Measurements from ENCODE around the gene GRIK3. TPM values are rescaled to one million over a fixed set of nuclear protein-coding genes. Genes with fewer than 3 reads are reported as not detected.
"Not testable (repeated sequence)": the region's sequence is repeated elsewhere in the genome, so short reads cannot be mapped to it uniquely, and the experiment has no call there.

GRIK3 gene
- polyA plus RNA-seq, 1 donor: 3.4 TPM

DNA sequence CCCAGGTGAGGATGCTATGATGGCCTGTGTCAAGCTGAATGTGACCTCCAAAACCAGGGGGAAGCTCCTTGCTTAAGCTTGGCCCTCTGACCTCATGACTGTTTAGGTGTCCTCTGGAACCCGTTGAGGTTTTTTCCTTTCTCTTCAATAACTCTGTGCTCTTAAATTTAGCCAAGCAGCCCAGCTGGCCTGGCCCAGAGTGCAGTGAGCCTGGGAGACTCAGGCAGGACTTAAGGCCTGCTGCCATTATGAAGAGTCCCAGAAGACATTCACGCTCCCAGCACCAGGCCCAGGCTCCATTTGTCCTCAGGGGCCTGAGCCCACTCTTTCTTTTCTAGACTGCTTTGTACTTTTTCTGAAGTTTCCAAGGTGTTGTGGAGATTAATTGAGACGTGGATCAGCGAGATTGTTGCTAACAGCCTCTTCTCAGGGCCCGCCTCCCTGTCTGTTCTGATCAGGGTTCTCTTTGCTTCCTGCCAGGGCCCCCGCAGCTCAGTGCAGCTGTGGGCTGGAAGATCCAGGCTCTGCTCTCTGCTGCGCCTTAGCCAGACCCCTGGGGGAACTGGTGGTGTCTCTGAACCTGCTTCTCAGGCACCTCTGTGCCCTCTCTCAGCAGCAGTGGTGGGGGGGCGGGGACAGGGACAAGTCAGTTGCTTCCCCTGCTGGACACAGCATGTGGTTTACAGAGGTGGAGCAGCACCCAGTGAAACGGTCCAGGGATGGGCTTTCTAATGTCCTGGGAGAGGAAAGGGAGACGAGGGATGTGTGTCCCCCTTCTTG, 124.2 kb downstream of the GRIK3 start:
- DNase-seq: no peak

DNA sequence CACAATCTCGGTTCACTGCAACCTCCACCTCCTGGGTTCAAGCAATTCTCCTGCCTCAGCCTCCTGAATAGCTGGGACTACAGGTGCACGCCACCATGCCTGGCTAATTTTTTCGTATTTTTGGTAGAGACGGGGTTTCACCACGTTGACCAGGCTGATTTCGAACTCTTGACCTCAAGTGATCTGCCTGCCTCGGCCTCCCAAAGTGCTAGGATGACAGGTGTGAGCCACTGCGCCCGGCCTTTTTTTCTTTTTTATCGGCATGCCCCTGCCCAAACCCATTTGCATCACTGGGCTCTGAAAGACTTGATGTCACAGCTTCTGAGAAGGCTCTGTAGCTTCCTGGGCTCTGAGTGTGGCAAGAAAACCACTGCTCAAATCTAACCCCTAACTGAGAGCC, 125.0 kb downstream of the GRIK3 start:
- not testable (repeated sequence) for DNase-seq

DNA sequence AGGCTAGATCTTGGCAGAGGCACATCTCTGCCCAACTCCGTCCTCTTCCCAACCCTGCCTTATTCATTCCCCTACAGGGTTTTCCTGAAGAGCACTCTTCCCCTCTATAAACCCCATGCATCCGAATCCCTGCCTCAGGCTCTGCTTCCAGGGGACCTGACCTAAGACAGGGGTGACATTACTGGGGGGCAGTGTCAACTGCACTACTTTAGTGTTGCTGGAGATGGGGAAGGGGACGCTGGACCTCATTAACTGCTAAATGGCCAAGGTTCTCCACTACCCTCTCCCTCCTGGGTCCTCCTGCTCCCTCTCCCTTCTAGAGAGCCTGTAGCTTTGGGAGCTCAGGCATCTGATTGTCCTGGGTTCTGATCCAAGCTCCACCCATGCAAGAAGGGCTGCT, 126.2 kb downstream of the GRIK3 start:
- no peak for DNase-seq

DNA sequence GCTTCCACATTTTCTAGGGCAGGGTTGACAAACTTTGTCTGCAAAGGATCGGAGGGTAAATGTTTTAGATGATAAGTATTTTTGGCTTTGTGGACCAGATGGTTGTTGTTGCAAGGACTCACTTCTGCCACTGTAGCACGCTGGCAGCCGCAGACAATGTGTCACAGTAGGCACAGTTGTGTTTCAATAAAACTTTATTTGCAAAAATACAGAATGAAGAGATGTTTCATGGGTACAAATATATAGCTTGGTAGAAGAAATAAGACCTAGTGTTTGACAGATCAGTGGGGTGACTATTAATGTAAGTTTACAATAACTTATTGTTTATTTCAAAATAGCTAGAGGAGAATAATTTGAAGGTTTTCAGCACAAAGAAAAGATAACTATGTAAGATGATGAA, 127.8 kb downstream of the GRIK3 start:
- no peak for DNase-seq

DNA sequence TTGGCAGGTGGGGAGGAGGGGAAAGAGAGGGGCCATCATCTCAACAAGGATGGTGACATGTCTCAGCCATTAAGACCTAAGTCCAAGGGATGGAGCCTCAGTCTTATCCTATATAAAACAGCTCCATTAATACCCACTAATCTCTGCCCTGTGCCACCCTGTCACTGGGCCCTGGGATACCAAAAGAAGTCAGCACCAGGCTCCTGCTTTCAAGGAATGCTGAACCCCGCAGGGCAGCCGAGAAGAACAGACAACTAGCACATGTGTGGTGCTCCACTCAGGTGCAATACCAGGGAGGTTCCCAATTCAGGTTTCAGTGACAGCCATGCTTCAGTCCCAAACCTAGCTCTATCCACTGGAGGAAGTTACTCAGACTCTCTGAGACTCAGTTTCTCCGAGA, 128.4 kb downstream of the GRIK3 start:
- DNase-seq: no peak

DNA sequence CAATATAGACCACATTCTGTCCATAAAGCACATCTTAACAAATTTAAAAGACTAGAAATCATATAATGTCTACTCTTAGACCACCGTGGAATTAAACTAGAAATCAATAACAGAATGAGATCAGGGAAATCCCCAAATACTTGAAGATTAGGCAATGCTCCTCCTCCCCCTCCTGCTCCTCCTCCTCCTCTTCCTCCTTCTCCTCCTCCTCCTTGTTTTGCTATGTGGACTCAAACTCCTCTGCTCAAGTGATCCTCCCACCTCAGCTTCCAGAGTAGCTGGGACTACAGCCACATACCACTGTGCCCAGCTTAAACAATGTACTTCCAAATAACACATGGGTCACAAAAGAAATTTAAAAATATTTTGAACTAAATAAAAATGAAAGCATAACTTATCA, 134.2 kb downstream of the GRIK3 start:
- no peak for DNase-seq

DNA sequence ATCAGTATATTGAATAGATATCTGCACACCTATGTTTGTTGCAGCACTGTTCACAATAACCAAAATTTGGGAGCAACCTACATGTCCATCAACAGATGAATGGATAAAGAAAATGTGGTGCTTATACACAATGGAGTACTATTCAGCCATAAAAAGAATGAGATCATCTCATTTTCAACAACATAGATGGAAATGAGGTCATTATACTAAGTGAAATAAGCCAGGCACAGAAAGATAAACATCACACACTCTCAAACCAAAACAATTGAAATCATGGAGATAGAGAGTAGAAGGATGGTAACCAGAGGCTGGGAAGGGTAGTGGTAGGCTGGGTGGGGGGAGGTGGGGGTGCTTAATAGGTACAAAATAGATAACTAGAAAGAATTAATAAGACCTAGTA, 136.5 kb downstream of the GRIK3 start:
- not testable (repeated sequence) for DNase-seq

DNA sequence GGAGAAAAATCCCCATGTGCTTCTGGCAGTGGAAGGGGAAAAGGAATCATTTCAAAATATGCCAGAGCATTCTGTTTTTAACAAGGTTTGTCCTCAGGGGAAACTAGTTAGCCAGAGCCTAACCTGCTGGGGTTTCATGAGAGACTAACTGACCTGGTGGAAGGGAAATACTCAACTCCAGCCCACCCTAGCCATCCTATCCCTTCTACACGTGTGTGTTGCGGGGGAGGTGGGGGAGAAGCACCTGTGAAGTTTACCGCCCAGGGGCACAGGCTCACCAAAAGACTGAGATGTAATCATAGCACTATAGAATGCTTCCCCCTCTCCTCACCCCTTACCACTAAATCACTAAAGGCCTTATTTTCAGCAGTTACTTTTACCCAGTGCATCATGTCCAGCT, 139.5 kb downstream of the GRIK3 start:
- no peak for DNase-seq

DNA sequence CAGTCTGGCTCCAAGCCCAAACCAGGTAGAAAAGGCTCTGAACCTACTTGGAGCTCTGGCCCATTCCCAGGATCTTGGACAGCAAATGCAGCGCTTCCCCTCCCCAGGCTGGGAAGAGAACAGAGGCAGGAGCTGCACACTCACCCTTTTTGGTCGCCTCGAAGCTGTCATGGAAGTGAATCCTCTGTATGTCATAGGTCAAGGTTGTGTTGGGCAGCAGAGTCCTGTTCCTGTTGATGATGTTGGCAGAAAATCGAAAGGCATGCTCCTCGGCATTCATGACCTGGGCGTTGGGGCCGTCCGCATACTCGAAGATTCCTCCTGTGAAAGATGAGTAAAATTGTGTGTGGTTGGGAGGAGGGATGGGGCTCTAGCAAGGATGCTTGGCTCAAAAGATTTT, 143.5 kb downstream of the GRIK3 start:
- no peak for DNase-seq

DNA sequence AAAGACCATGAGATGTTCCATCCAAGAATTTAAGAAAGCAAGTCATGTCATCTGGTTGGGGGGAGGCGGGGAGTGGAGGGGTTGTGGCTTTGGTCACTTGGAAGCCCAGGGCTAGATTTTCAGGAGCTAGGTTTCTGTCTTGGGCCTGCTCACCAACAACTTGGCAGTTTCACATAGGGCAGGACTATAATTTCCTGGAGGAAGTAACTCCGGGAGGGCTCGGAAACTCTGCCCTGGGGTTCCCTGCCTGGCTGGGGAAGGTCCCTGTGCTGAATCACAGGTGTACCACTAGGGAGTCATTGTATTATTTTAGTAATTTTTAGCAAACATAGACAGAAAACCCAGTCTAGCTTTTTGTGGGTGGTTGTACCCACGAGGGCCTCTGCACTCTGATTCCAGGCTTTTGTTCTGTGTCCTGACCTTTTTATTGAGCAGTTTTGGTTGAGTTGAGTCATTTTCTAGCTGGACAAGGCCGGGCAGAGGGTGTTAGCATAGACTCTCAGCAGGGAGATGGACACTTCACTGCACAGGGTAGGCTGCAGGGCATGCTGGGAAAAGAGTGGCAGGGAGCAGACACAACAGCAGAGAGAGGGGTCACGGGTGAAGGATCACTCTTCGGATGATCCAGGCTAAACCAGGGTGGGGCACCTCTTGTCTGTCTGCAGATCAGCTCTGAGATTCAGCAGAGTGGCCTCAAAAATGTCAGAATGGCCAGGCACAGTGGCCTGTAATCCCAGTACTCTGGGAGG, 144.7 kb downstream of the GRIK3 start:
- DNase-seq: no peak

DNA sequence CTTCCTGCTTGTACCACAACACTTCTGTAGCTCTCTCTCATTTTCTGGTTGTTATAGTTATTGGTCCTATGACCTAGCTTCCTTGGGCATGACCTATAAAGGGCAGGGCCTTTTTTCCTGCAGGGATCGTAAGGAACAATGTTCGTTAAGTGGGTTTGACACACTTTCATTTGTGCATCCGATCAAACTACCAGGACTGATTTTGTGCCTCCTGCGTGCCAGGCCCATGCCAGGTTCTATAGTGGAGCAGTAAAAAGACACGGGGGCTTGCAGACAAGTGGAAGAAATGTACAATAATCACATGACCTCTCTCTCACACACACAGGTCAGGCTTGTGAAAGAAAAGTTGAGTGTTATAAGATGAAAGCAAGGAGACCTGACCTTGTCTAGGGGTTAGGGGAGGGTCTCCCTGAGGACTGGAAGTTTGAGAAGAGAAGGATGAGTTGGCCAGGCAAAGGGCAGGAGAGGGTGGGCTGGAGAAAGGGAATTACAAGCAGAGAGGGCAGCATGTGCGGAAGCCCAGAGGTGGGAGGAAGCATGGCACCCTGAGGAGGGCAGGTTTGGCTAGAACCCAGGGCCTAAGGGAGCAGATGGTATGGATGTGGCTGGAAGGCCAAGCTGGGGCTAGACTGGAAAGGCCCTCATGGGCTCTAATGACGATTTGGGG, 145.4 kb downstream of the GRIK3 start:
- DNase-seq: no peak

DNA sequence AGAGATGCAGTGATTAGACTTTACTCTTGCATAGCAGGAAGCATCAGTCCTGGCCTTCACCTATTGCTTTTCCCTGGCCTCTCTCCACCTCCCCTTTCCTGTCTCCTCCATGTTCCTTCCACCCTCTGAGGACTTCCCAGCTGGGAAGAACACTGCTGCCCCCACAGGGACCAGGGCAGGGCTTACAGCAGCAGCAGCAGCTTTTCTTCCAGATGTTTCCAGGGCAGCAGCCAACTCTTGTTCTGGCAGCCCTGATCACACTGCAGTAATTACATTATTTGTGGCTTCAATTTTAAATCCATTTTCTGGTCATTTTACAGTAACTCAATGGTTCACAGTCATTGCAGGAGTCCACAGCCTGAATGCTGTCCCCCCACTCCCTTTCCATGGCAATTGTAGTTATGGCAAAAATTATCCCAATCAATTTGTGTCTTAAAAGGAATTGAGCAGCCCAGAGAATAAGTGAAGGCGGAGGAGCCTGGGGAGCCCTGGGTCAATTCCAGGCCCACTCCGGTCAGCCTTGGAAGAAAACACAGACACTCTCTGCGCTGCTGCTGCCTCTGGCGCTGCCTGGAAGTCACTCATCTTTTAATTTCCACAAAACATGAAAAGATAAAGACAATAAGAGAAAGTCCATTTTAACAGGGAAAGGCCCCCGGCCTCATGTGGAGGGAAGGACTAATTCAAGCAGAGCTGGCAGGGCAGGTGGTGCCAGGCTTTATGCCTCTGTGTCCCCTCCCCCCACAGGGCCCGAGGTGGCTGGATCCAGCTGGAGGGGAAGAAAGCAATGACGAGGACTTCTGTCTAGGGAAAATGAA, 148.6 kb downstream of the GRIK3 start:
- no peak for DNase-seq

DNA sequence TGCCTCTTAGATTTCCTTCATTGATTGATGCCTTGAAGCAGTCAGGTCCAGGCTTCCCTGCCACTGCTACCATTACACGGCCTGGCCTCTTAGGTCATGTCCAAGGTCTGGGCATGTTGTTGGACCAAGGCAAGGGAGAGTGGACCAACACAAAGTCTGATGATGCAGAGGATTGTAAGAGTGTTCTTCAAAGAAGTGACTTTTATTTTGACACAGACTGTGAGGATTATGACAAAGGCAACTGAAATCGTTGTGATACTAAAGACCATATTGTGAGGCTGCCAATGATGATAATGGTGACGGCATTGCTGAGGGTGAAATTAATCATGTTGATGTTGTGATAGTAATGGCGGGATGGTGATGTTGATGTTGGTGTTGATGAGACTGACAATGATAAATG, 149.5 kb downstream of the GRIK3 start:
- no peak for DNase-seq

DNA sequence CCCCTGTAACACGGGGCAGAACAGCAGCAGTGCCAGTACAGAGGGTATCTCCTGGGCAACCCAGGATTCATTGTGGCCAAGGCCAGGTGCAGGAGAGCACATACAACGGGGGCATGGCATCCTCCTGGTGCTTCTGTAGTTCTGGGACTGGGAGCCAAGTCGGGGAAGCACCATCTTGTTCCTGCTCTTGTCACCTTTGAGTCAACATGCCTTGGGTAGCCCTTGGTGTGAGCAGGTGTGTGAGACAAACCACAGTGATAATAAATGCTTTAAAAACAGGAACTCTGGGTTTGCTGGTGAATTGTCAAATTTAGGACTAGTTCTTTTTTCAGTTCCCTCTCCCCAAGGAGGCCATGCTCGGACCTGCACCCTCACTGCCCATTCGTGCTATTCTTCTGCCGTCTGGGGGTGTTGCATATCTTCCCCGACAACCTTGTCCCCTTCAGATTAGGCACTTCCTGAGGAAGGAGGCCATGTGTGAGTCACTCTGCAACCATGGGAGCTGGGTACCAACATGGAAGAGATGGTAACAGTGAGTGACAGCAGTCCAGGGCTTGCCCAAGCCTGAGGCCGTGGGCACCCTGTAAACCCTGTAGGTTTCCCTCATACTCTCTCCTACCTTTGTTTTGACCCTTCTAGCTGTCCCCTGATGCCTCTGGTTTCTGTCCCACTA, 150.2 kb downstream of the GRIK3 start:
- no peak for DNase-seq

DNA sequence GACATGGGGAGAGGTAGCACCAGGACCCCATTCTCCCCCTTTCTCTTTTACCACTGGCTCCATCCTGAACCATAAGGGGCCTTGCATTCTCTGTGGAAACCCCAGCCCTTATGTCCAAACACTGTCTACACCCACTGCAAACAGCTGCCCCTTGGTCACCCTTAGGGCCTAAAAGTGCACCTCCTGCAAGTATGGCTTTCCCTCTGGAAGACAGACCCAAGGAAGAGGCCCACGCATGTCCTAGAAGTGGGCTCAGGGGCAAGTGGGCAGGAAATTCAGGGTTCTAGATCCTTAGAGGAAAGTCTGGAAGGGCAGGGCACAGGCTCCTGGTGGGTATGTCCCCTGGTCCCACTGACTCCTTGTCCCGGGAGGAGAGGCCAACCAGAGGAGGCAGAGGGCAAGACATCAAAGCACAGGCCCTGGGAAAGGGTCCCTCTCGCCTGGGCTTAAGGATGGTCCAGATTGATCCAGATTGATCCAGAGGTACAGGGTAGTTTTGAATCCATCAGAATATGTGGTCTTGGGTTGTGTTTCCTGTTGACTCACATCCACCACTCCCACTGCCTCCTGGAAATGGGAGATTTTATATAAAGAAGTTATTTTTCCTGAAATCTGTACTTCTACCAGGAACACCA, 150.9 kb downstream of the GRIK3 start:
- DNase-seq: no peak

DNA sequence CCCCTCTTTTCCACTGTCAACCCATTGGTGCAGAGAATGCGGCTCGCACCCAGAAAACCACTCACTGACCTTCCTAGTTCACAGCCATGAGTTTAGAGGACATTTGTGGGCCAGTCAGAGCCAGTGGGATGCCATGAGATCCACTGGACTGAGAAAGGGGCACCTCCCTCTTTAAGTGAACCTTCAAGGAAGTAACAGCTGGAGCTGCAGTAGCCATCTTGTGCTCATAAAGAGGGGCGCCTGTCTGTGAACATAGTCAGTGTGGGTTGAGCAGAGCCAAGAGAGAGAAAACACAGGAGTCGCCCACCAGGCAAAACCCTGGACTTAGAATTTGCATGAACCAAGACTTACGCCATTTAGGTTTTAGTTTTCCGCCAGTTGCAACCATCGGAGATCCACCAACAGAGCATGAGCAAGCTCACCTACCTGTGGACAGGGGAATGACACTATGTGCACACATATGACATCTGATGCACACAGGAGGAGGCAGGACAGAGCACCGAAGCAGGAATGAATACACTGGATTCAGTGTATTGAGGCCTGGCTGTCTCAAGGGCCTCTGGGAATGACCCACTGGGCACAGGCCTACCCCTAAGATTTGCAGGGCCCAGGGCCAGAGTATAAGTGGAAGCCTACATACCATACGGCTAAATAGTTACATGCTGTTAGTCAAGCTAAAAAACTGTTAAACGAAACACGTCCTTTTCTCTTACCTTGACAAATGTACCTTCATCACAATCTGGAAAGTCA, 151.6 kb downstream of the GRIK3 start:
- no peak for DNase-seq

DNA sequence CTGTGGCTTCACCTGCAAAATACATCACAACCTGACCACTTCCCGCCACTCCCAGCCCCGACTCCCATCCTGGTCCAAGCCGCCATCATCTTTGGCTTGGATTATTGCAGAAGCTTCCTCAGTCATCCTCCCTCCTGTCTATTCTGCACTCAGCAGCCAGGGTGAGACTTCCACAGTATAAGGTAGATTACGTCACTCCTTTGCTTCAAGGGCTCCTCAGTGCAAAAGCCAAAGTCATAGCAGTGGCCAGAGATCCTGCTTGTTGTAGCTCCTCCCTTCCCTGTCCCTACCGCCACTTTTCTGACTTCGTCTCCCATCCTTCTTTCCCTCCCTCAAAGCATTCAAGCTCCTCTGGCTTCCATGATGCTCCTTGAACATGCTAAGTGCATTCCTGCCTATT, 152.8 kb downstream of the GRIK3 start:
- no peak for DNase-seq

DNA sequence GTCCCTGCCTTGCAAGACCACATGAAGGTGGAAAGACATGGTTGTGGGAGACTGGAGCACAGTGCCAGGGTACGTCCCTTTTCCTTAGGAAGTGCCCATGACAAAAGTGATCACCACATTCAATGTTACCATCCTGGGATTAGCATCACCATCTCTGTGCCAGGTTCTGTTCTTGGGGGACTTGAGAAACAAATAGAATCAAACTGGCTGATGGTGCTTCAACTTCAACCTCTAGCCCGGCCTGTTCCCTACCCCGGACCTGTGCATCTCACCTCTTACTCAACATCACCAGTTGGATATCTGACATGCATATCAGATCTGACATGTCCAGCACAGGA, 153.3 kb downstream of the GRIK3 start:
- no peak for DNase-seq

DNA sequence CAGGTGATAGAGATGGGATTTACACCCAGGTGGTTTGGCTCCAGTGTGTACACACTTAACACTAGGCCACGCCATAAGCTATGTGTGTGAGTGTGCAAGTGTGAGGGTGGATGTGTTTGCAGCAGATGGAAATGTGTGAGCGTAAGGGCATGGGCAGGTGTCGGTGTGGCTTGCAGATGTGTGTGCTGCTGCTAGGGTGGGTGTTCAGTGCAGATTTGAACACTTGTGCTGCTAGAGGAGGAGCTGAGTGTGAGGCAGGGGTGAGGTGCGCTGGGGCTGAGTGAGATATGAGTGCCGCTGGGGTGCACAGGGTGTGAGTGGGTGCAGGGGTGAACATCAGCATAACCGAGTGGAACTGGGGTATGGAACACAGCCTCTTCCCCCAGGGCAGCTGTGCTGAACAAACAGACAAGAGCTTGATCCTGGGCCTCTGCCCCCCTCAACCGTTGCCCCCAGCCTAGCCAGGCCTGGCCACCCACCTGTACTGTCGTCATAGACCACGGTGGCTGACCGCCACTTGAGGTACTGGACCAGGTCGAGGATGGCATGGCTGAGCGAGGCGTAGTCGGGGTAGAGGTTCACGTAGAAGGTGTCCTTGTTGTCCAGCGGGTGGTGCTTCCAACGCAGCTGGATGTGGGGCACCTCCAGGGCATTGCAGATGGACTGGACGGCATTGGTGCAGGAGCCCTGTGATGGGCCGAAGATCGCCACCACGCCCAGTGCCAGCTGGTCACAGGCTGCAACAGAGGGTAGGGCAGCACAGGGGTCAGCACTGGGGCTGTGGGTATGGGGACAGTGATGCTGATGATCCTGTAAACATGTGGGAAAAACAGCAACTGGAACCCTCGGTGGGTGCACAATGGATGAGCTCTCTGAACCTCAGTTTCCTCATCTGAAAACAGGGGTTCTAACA, 153.9 kb downstream of the GRIK3 start:
- DNase-seq: no peak

DNA sequence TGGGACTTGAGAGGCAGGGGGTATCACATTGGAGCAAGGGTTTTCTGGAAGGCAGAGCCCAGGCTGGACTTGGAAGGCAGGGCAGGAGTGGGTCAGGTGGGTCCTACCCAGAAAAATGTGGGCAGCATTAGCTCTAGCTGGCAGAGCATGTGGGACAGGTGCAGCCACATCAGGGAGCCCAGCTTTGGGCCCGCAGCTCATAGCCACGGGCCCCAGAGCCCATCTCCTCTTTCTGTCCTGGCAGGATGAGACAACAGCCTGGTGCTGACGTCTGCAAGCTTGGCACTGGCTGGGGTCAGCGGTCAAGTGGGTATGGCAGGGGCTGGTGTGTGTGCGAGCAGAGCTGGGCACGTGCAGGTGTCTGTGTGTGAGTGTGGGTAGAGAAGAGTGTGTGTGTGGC, 154.7 kb downstream of the GRIK3 start:
- DNase-seq: no peak
